ENCODE measurements around the gene ALG6. TPM values are rescaled to one million over a fixed set of nuclear protein-coding genes. Genes with fewer than 3 reads are reported as not detected.

The ALG6 gene
- total RNA-seq: 16.2 and 27.2 TPM in 2 replicates

DNA sequence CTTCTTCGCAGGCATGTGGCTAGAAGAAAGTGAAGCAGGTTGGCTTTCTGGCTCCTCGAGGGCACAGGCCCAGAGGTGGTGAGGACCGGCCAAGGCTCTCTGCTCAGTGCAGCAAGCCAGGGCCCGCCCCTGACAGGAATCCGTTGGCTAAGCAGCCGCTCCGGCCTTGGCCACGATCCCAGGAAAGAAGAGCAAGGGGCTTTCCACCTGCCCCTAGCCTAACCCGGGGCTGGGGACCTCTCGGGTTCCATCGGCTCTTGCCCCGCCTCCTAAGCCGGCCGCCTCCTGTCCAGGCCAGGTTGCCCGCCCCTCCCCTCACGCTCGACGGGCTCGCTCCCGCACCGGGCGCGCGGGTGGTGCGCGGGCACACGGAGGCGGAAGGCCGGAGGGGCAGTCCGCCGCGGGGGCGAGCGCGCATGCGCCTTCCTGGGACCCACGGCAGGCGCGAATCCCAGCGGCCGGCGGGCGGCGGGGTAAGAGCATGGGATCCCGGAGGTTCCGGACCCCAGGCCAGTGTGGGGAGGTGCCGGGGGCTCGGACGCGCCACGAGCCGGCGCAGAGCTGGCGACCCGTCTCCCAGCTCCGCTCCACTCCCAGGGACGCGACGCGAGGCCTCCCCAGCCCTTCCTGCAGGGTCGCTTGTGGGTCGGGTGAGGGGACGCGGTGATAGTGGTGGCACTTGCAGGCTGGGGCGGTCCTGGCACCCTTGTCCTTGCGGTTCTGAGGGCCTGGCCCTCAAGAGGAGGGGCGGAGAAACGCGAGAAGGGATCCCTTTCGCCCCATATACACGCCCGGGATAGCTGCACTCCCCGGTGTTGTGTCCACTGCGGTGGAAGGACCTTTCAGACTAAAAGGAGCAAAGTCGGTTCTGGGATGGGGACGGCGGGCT is at the start of gene ALG6:
Gene ALG6 (plus strand): TSS at position 413 of the 889 bp plus-strand sequence. CDS start 3,351 bp downstream, outside the sequence.
- peak; percentile 59 for DNase-seq (ENCODE audit: low read depth, low spot score)

GRCh38 chr1:63317817-63318152 is 49.6 kb upstream of the ALG6 start:
- DNase-seq (ENCODE audit: low read depth, low spot score): no peak

- no peak for DNase-seq (ENCODE audit: low read depth, low spot score)
These were observed 49.0 kb upstream of the ALG6 start for GRCh38 chr1:63318201-63318979.

- DNase-seq (ENCODE audit: low read depth, low spot score): no peak
These were observed 48.1 kb upstream of the ALG6 start for GRCh38 chr1:63319046-63320021.

GRCh38 chr1:63320022-63320721 is 47.3 kb upstream of the ALG6 start:
- no peak for DNase-seq (ENCODE audit: low read depth, low spot score)

- DNase-seq (ENCODE audit: low read depth, low spot score): no peak
These were observed 46.2 kb upstream of the ALG6 start for GRCh38 chr1:63321066-63321784.

DNA sequence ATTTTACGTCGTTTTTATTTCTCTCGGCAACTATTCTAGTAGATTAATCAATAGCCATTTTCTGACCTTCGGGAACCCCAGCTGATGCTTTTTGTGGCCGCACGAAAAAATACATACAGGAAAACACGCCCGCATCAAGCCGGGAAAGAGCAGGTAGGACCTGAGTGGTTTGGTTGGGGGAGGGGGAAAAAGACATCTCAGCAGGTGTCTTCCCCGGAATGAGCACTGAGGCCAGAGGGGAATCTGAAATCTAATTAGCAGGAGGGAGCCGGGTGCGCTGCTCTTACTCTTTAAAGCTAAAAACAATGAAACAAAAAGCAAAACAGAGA is 45.7 kb upstream of the ALG6 start:
- DNase-seq (ENCODE audit: low read depth, low spot score): no peak

DNA sequence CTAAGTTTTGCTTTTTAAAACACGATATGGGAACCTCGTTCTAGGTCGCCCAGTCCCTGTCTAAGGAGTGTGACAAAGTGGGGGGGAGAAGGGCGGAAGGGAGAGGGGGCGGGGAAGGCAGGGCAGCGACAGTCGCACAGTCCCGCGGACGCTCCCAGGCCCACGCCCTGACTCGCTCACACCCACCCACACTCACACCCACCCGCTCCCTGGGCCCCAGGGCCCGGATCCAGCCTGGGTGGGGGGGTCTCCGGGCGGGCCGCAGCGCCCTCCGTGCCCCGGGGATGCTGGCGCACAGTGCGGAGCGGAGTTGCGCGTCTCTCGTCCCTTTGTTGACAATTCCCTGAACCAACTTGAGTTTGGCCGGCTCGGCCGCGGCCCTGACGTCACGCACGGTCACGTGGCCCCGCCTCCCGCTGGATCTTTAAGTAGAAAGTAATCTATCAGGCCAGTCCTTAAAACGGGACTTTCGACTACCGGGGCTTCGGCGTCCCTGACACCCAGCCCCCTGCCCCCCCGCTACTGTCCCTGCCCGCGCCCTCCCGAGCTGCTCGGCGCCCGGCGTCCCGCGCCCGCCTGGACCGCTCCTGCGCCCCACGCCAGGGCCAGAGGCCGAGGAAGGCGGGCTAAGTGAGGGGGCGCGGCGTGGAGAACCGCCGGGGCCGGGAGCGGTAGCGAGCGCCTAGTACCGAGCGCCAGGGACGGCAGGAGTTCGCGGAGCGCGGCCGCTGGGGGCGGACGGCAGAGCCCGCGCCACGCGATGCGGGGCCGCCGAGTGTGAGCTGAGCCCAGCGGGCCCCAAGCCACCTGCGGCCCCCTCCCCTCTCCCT is 45.1 kb upstream of the ALG6 start, which contains the start of gene FOXD3:
Gene FOXD3 (plus strand): TSS at position 454 of the 830 bp plus-strand sequence. CDS start 492 bp downstream, outside the sequence.
- no peak for DNase-seq (ENCODE audit: low read depth, low spot score)

GRCh38 chr1:63322944-63323864 is 44.2 kb upstream of the ALG6 start:
- no peak for DNase-seq (ENCODE audit: low read depth, low spot score)

DNA sequence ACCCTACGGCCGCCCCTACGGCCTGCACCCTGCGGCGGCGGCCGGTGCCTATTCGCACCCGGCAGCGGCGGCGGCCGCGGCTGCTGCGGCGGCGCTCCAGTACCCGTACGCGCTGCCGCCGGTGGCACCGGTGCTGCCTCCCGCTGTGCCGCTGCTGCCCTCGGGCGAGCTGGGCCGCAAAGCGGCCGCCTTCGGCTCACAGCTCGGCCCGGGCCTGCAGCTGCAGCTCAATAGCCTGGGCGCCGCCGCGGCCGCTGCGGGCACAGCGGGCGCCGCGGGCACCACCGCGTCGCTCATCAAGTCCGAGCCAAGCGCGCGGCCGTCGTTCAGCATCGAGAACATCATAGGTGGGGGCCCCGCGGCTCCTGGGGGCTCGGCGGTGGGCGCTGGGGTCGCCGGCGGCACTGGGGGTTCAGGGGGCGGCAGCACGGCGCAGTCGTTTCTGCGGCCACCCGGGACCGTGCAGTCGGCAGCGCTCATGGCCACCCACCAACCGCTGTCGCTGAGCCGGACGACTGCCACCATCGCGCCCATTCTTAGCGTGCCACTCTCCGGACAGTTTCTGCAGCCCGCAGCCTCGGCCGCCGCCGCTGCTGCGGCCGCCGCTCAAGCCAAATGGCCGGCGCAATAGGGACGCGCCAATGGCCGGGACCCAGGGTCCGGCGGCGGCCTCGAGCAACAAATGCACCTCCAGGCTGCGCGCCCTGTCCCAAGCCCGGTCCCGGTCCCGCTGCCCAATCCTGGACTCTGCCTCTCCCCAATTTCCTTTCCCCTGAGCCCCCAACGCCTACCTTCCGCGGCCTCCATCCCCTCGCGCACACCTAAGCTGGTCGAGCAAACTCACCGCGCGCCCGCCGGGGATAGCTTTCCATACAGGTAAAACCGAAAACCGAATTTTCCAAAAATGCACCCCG is 43.3 kb upstream of the ALG6 start:
- no peak for DNase-seq (ENCODE audit: low read depth, low spot score)

DNA sequence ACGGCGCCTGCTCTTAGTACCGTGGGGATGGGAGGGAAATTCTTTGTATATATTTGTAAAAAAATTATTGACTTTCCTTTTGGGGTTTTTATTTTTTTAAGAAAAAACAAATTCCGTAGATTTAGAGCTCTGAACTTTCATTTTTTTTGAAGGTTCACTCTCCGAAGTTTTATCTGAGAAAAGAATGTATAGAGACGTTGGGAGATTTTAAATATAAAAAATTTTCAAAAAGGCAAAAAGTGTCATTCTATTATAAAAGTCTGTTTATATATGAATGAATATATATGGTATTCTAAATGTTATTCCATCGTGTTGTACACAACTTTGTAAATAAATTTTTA is 42.7 kb upstream of the ALG6 start:
- no peak for DNase-seq (ENCODE audit: low read depth, low spot score)

- DNase-seq (ENCODE audit: low read depth, low spot score): no peak
These were observed 42.0 kb upstream of the ALG6 start for GRCh38 chr1:63325279-63325985.

DNA sequence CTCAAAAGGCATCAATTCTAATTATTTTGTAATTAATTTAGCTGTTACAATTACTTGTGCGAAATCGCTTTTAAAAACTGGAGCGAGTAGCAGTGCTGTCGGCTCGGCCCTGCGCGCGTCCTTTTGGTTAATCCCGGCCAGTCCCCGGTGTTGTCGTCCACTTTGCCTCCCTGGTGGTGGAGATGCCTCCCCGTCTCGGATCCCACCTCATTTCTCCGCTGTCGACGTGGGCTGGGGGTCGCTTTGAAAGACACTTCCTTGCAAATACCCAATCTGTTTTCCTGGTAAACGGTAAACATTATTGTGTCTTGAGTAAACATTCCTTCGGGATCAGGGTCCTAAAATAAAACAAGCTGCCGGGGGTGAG is 41.3 kb upstream of the ALG6 start:
- DNase-seq (ENCODE audit: low read depth, low spot score): no peak

DNA sequence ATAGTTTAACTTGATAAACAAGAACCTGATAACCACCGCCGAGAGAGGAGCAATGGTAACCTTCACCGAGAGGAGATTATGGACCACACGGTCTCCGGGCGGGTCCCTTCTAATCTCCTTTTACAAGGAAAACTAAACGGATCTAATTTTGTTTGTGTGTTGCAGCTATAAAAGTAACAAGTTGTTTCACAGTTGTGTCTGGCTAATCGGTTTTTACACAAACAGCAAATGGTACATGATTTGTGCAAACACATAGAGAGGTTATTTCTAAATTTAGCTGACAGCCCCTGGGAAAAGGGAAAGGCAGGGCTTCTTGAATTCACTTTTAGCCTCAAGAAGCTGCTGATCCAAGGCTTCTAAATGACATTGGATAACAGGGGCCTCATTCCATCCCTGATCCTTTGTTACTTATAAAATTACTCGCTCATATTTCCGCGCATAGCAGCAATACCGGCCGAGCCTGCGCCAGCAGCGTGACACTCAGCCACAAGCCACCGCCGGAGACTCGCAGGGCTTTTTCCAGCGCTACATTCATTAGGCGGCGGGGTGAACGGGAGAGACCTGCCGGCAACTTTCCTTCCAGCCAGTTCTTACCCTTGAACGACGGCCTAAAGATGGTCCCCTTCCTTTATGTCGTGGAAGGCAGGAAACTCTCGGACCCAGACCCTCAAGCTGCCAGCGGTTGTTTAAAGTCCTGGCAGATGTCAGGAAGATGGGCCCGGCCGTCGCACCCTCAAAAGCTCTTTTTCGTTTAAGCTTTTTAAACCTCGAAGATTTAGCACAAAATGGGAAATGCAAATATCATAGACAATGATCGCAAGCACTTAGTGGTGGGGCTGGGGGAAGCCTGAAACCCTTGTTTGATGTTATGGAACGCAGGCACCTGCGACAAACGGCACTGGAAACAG is 40.7 kb upstream of the ALG6 start:
- DNase-seq (ENCODE audit: low read depth, low spot score): no peak

GRCh38 chr1:63327417-63328054 is 39.9 kb upstream of the ALG6 start:
- no peak for DNase-seq (ENCODE audit: low read depth, low spot score)
